ENCODE results near the gene IL17RB. TPM values are rescaled to one million over a fixed set of nuclear protein-coding genes. Genes with fewer than 3 reads are reported as not detected.
A peak's percentile ranks its signal among the peaks of the same experiment; 100 is the strongest.

Gene IL17RB, protein sequence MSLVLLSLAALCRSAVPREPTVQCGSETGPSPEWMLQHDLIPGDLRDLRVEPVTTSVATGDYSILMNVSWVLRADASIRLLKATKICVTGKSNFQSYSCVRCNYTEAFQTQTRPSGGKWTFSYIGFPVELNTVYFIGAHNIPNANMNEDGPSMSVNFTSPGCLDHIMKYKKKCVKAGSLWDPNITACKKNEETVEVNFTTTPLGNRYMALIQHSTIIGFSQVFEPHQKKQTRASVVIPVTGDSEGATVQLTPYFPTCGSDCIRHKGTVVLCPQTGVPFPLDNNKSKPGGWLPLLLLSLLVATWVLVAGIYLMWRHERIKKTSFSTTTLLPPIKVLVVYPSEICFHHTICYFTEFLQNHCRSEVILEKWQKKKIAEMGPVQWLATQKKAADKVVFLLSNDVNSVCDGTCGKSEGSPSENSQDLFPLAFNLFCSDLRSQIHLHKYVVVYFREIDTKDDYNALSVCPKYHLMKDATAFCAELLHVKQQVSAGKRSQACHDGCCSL
- total RNA-seq = not detected

DNA sequence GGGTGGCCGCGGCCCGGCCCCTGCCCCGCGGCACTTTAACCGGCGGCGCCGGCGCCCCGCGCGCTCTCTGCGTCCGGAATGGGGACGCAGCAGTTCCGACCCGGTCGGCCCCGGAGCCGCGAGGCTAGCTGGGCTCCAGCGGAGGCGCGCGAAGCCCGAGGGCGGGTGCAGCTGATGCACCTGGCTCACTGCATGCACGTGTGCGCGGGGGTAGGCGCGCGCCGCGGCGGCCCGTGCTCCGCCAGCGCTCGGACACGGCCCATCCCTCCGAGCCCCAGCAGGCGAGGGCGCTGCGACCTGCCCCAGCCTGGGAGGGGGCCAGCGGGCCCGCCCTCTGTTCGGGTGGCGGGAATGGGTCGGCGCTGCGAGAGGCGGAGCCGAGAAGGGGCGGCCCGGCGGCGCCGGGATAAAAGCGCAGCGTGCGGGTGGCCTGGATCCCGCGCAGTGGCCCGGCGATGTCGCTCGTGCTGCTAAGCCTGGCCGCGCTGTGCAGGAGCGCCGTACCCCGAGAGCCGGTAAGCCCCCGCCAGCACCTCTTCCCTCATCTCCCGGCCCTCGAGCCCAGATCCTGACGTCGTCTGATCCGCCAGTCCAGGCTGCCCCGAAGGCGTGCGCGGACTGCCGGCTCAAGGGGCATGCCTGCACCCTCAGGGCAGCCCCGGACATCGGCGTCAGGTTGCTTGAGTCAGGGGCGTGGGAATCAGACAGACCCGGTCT is at the start of gene IL17RB, which contains the start of gene CHDH:
Gene IL17RB, plus strand, starts transcription at position 435 of the 717 bp plus-strand sequence. Its CDS starts 21 bp downstream, at position 456.
Gene CHDH, minus strand, starts transcription at position 286 of the 717 bp plus-strand sequence. CDS start 22,411 bp downstream, outside the sequence.
- H3K36me3 ChIP-seq = no peaks in the 10 kb centered on the region
- no peaks in the 10 kb centered on the region for H3K9me3 ChIP-seq
- peak within 1 kb of the TSS; percentile 34 to 63 for H3K27ac ChIP-seq
- H3K27me3 ChIP-seq = no peaks in the 10 kb centered on the region
- peak in 1 of 2 donors; percentile 73 for DNase-seq (ENCODE audit: low spot score in 2 of 2)
- intact Hi-C loops (cut with DNase I) = loop anchor here (5.0 kb wide), 1 partner anchor 74 kb away; no protein-coding TSS in a partner anchor
- H3K4me1 ChIP-seq = peaks cover 3 to 5% of the 10 kb centered on the region in 2 donors
- peak within 1 kb of the TSS; percentile 66 to 83 for H3K4me3 ChIP-seq
- TF ChIP-seq, protein P1, sequence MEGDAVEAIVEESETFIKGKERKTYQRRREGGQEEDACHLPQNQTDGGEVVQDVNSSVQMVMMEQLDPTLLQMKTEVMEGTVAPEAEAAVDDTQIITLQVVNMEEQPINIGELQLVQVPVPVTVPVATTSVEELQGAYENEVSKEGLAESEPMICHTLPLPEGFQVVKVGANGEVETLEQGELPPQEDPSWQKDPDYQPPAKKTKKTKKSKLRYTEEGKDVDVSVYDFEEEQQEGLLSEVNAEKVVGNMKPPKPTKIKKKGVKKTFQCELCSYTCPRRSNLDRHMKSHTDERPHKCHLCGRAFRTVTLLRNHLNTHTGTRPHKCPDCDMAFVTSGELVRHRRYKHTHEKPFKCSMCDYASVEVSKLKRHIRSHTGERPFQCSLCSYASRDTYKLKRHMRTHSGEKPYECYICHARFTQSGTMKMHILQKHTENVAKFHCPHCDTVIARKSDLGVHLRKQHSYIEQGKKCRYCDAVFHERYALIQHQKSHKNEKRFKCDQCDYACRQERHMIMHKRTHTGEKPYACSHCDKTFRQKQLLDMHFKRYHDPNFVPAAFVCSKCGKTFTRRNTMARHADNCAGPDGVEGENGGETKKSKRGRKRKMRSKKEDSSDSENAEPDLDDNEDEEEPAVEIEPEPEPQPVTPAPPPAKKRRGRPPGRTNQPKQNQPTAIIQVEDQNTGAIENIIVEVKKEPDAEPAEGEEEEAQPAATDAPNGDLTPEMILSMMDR (IDR thresholded peaks at IDR 0.05) = no peak

DNA sequence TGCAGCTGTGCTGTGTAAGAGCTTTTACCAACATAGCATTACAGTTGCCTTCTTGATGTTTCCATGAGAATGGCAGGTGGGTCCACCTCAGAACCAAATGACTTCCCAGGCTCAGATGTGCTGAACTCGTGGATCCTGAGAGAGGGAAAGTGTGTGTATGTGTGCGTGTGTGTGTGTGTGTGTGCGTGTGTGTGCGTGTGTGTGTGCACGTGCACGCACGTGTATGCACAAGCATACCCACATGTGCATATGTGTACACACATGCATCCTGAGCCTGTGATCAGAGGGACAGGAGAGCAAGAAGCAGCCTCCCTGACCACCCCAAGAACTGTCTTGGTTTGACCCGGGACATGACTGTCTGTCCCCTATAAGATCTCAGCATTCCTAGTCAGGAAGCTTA is 48.2 kb upstream of the IL17RB start:
- TF ChIP-seq, protein P1 (IDR thresholded peaks at IDR 0.05) = no peak
- DNase-seq (ENCODE audit: low spot score in 2 of 2) = no peak
- intact Hi-C loops (cut with DNase I) = no loop called here
- Histone ChIP-seq H3K4me3 (no peak overlapping the region), H3K27ac (no peak overlapping the region), H3K36me3 (no peaks in the 10 kb centered on the region), H3K4me1 (peaks cover 0 to 8% of the 10 kb centered on the region in 2 donors), H3K9me3 (no peaks in the 10 kb centered on the region), H3K27me3 (no peaks in the 10 kb centered on the region)

DNA sequence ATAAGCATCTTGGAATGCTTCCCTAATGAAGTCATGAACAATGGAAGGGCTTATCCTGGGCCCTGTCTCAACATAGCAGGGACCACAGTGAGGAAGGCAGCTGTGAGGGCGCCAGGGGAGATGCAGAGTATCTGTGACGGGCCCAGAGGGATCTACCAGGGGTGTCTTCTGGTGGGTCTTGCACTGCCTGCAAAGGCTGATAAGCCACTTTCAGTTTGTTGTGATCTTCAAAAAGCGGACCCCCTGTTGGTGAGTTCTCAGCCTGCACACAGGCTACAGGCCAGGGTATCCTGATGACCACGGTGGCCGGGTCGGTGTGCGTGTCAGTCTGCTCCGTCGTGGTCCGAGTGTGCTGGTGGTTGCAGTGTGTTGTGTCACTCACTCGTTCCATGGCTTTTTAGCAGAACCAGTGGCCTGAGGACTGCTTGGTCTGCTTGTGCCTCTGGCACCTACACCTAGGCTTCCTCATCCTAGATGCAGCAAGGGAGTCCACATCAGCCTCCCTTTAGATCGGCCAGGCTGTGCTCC is 47.0 kb upstream of the IL17RB start:
- no peaks in the 10 kb centered on the region for H3K27me3 ChIP-seq
- H3K27ac ChIP-seq = no peak overlapping the region
- intact Hi-C loops (cut with DNase I) = no loop called here
- H3K36me3 ChIP-seq = no peaks in the 10 kb centered on the region
- DNase-seq (ENCODE audit: low spot score in 2 of 2) = no peak
- no peaks in the 10 kb centered on the region for H3K9me3 ChIP-seq
- no peak overlapping the region for H3K4me3 ChIP-seq
- TF ChIP-seq, protein P1 (IDR thresholded peaks at IDR 0.05) = no peak
- peaks cover 0 to 8% of the 10 kb centered on the region in 2 donors for H3K4me1 ChIP-seq

DNA sequence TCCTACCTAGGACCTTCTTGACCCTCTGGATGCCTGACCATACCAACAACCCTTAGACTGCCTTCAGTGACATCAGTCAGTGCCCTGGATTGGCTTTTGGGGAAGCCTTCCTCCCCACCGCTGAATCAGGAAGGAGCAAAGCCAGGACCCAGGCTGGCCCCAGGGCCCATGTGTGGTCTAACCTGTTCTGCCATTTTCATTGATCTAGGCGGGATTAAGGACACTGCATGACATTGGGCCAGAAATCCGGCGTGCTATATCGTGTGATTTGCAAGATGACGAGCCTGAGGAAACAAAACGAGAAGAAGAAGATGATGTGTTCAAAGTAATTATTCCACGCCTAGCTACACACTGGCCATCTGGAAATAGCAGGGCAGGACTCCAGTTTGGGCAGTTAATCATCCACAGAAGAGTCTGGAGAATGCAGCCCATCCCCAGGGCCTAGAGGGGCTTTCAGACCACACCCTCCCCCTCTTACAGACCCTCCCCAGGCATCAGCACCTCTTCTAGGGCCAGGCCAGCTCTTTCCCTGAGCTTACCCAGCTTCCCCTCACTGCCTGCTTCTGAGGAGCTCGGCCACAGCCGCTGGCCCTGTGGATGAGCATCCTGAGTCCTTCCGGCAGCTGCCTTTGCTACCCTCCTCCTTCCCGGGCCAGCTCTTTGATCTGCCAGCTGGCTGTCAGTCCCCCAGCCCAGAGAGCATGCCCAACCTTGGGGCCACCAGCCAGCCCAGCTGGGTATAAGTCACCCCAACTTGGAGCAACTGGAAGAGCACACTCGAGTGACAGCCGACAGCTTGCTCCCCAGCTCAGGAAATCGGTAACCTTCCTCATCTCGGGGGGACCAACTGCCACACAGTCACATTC is 46.1 kb upstream of the IL17RB start:
- Histone ChIP-seq H3K9me3 (no peaks in the 10 kb centered on the region), H3K27ac (no peak overlapping the region), H3K27me3 (no peaks in the 10 kb centered on the region), H3K36me3 (no peaks in the 10 kb centered on the region), H3K4me3 (no peak overlapping the region), H3K4me1 (peaks cover 2 to 8% of the 10 kb centered on the region in 2 donors)
- intact Hi-C loops (cut with DNase I) = no loop called here
- DNase-seq (ENCODE audit: low spot score in 2 of 2) = no peak
- TF ChIP-seq, protein P1 (IDR thresholded peaks at IDR 0.05) = no peak

DNA sequence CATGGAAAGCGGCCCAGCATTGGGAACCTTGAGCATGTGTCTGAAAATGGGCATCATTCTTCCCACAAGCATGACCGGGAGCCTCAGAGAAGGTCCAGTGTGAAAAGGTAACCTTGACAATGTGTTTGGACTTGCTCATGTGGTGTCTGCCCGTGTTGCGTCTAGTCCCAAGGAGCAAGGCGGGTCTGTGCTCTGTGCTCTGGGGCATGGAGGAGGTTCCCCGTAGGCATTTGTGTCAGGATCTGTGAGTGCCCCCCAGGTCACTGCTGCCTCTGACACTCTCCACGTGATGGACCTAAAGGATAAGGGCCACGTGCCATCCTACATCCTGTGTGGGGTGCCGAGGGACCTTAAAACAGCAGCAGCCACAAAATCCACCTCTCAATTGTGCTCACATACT is 45.0 kb upstream of the IL17RB start:
- H3K4me3 ChIP-seq = no peak overlapping the region
- H3K9me3 ChIP-seq = no peaks in the 10 kb centered on the region
- no peaks in the 10 kb centered on the region for H3K27me3 ChIP-seq
- DNase-seq (ENCODE audit: low spot score in 2 of 2) = no peak
- TF ChIP-seq, protein P1 (IDR thresholded peaks at IDR 0.05) = no peak
- peaks cover 5 to 6% of the 10 kb centered on the region in 2 donors for H3K4me1 ChIP-seq
- no peaks in the 10 kb centered on the region for H3K36me3 ChIP-seq
- intact Hi-C loops (cut with DNase I) = no loop called here
- H3K27ac ChIP-seq = no peak overlapping the region
